ENCODE data around the gene PPP1R12B.
"Not testable (repeated sequence)": the region's sequence is repeated elsewhere in the genome, so short reads cannot be mapped to it uniquely, and the experiment has no call there.

DNA sequence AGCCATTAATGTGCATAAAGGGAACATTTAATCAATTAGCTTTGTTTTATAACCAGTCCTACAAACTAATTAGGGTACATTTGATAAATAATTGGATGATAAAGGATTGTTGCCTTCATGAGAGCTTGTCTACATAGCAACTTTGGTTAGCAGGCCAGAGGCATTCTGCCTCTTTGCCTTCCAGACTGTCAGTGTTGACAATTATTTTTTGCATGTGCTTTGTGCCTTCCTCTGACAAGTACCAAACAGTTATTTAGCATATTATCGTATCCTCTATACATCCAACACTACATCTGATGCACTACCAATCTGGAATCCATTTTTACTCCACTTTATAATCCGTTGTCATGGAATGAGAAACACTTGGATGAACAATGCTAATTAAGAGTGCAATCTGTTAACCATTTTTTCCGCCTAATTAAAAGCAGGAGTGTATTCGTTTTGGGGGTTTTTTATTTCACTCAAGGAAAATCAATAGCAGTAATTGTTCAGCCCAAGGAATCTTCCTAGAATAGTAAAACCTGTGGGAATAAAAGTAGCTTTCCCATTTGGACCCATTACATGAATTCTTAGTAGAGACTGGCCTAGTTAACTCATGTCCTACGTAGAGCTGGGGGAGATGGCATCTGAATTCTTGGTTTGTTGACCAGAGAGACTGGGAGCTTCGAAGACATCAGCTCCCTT lies 196.4 kb downstream of the PPP1R12B start:
- not testable (repeated sequence) for TF ChIP-seq CTCF (IDR thresholded peaks at IDR 0.05); POLR2AphosphoS5 (IDR thresholded peaks at IDR 0.05; ENCODE audit: insufficient read depth in 1 of 2, low read depth in 1 of 2)
